Liver (tissue), 9 donors: ENCODE data around the gene GPC2. TPM values are rescaled to one million over a fixed set of nuclear protein-coding genes. Genes with fewer than 3 reads are reported as not detected.

Experiments
- DNase-seq: peaks from one replicate; pipeline ENCODE4 v3.0.0-alpha.2; 2017; ENCODE audit warnings: low spot score
- H3K27ac ChIP-seq, 2 donors: one replicate each; pipeline ENCODE4 v1.7.0; 2013; ENCODE audit warnings: inconsistent platforms in 2 of 2, low read length in 2 of 2, control low read depth in 1 of 2, low read depth in 1 of 2, mild to moderate bottlenecking in 1 of 2
- H3K27me3 ChIP-seq, 4 donors: one replicate each; pipeline versions ENCODE4 v1.6.1 to v1.7.0; 2013; ENCODE audit warnings: low read length in 3 of 4, inconsistent platforms in 1 of 4, mild to moderate bottlenecking in 1 of 4, moderate library complexity in 1 of 4; ENCODE audit not compliant: control insufficient read depth in 4 of 4, insufficient read depth in 4 of 4
- H3K36me3 ChIP-seq, 4 donors: one replicate each; pipeline versions ENCODE4 v1.6.1 to v1.7.0; 2013; ENCODE audit warnings: low read length in 3 of 4, mild to moderate bottlenecking in 3 of 4, low read depth in 1 of 4, moderate library complexity in 1 of 4; ENCODE audit not compliant: control insufficient read depth in 4 of 4, insufficient read depth in 3 of 4
- H3K4me1 ChIP-seq, 4 donors: one replicate each; pipeline versions ENCODE4 v1.6.1 to v1.7.0; 2013; ENCODE audit warnings: low read length in 3 of 4, mild to moderate bottlenecking in 3 of 4, moderate library complexity in 1 of 4; ENCODE audit not compliant: control insufficient read depth in 4 of 4, insufficient read depth in 4 of 4
- H3K4me3 ChIP-seq, 3 donors: one replicate each; pipeline versions ENCODE4 v1.6.1 to v1.7.0; 2013; ENCODE audit warnings: low read length in 3 of 3, control low read depth in 1 of 3, low read depth in 1 of 3, mild to moderate bottlenecking in 1 of 3
- H3K9ac ChIP-seq, 2 donors: one replicate each; pipeline ENCODE4 v1.7.0; 2013; ENCODE audit warnings: low read length in 2 of 2, mild to moderate bottlenecking in 2 of 2, moderate library complexity in 2 of 2, control low read depth in 1 of 2, low read depth in 1 of 2
- H3K9me3 ChIP-seq, 4 donors: one replicate each; pipeline versions ENCODE4 v1.6.1 to v1.7.0; 2013; ENCODE audit warnings: low read length in 3 of 4; ENCODE audit not compliant: control insufficient read depth in 4 of 4
- ATF3 ChIP-seq: IDR thresholded peaks from 2 replicates; pipeline ENCODE4 v1.6.1; 2016; ENCODE audit warnings: antibody characterized with exemption
- EGR1 ChIP-seq, 2 donors: IDR thresholded peaks; 2 replicates each; pipeline ENCODE4 v1.6.1; 2016 to 2018; ENCODE audit warnings: antibody characterized with exemption in 2 of 2, low read depth in 2 of 2
- FOXA1 ChIP-seq: IDR thresholded peaks from 2 replicates; pipeline ENCODE4 v1.6.1; 2016; ENCODE audit warnings: antibody characterized with exemption
- GABPA ChIP-seq, 2 donors: IDR thresholded peaks in 1 of 2; conservative IDR thresholded peaks in 1 of 2; 2 replicates each; pipeline ENCODE4 v1.6.1; 2016; ENCODE audit warnings: antibody characterized with exemption in 2 of 2, mild to moderate bottlenecking in 1 of 2, moderate library complexity in 1 of 2
- HNF4A ChIP-seq, 2 donors: conservative IDR thresholded peaks; 2 replicates each; pipeline ENCODE4 v1.6.1; 2016; ENCODE audit warnings: antibody characterized with exemption in 2 of 2, mild to moderate bottlenecking in 2 of 2
- HNF4G ChIP-seq: IDR thresholded peaks from 2 replicates; pipeline ENCODE4 v1.6.1; 2016; ENCODE audit warnings: antibody characterized with exemption
- MAX ChIP-seq: IDR thresholded peaks from 2 replicates; pipeline ENCODE4 v1.6.1; 2016; ENCODE audit warnings: antibody characterized with exemption
- NR2F2 ChIP-seq: IDR thresholded peaks from 2 replicates; pipeline ENCODE4 v1.6.1; 2016; ENCODE audit warnings: antibody characterized with exemption
- RAD21 ChIP-seq, 2 donors: IDR thresholded peaks; 2 replicates each; pipeline ENCODE4 v1.6.1; 2016; ENCODE audit warnings: antibody characterized with exemption in 2 of 2, mild to moderate bottlenecking in 2 of 2
- REST ChIP-seq: IDR thresholded peaks from 2 replicates; pipeline ENCODE4 v1.6.1; 2016; ENCODE audit warnings: antibody characterized with exemption, mild to moderate bottlenecking
- YY1 ChIP-seq: IDR thresholded peaks from 2 replicates; pipeline ENCODE4 v1.6.1; 2016; ENCODE audit warnings: antibody characterized with exemption, mild to moderate bottlenecking
- WGBS: extraction: QIAGEN DNeasy Blood & Tissue Kit; methylation state at CpG from one replicate; pipeline ENCODE4 v1.1.7; 2013; 5-methylcytosine and 5-hydroxymethylcytosine counted together
- polyA plus RNA-seq, 2 donors: library from polyadenylated mRNA; stranded (reverse) in 1 of 2; unstranded in 1 of 2; fragments of 200-250 nt in 1 of 2; fragments of >200 nt in 1 of 2; fragmentation: Nextera tagmentation in 1 of 2; extraction: Ambion mirVana in 1 of 2; gene quantifications; one replicate each; pipeline versions ENCODE4 v1.2.1 to v1.2.3, GENCODE V29; 2013 to 2015
- total RNA-seq, 2 donors: library from RNA; depleted of rRNA; stranded (reverse); fragments of >200 nt; gene quantifications; one replicate each; pipeline ENCODE4 v1.2.3, GENCODE V29; 2014
- donor health status: healthy.
- donor health status: healthy.
- donor health status: healthy.
- donor health status: healthy.
- donor health status: healthy.

The GPC2 gene
- total and polyA plus RNA-seq, 4 donors: 0.14 to 0.79 (median 0.33) TPM; not detected in 1

- Histone ChIP-seq H3K27ac (peak overlapping the region; percentile 60 to 86), H3K4me3 (peak overlapping the region; percentile 47 to 83 (median 48)), H3K27me3 (no peaks in the 10 kb centered on the region), H3K36me3 (no peaks in the 10 kb centered on the region), H3K4me1 (peaks cover 3 to 26% (median 21%) of the 10 kb centered on the region in 4 donors), H3K9me3 (no peaks in the 10 kb centered on the region), H3K9ac (no peak overlapping the region)
- peak; percentile 68 for DNase-seq
- 29% methylated on average over 19 of the region's 19 CpGs for WGBS
- TF ChIP-seq HNF4G (no peak), YY1 (no peak), ATF3 (no peak), HNF4A (conservative IDR thresholded peaks at IDR 0.05) (no peak), GABPA (IDR thresholded peaks at IDR 0.05 in 1 of 2, conservative IDR thresholded peaks at IDR 0.05 in 1 of 2) (no peak), NR2F2 (no peak), REST (no peak), MAX (no peak), FOXA1 (no peak), RAD21 (IDR thresholded peaks at IDR 0.05) (no peak), EGR1 (IDR thresholded peaks at IDR 0.05; ENCODE audit: low read depth in 2 of 2) (no peak)
Observed at GRCh38 chr7:100119970-100120732, 57.0 kb downstream of the GPC2 start.

Other genes starting within 250 kb of the GPC2 start
- under 1 TPM; 0.08 to 0.09 TPM for gene GJC3, start 247.8 kb downstream of the GPC2 start, total RNA-seq
- gene GJC3, start 247.8 kb downstream of the GPC2 start, polyA plus RNA-seq: 1 to 10 TPM in 1 of 2 donors, under 1 TPM in 1; 0.20 to 1.3 TPM
- 100 to 1,000 TPM in 1 of 2 donors, 10 to 100 TPM in 1; 99.5 to 952 TPM for gene AZGP1, start 201.3 kb downstream of the GPC2 start, total RNA-seq
- 1,000 to 10,000 TPM; 1,348 to 2,721 TPM for gene AZGP1, start 201.3 kb downstream of the GPC2 start, polyA plus RNA-seq
- 100 to 1,000 TPM in 1 of 2 donors, 10 to 100 TPM in 1; 20.5 to 117 TPM for gene ZKSCAN1, start 161.8 kb downstream of the GPC2 start, total RNA-seq
- gene ZKSCAN1, start 161.8 kb downstream of the GPC2 start, polyA plus RNA-seq: 10 to 100 TPM; 11.8 to 39.7 TPM
- gene ZSCAN21, start 127.6 kb downstream of the GPC2 start, total RNA-seq: 1 to 10 TPM; 8.5 to 8.6 TPM
- 1 to 10 TPM; 4.6 to 5.3 TPM for gene ZSCAN21, start 127.6 kb downstream of the GPC2 start, polyA plus RNA-seq
- gene ZNF3, start 95.7 kb downstream of the GPC2 start, total RNA-seq: 10 to 100 TPM; 14.0 to 18.2 TPM
- 10 to 100 TPM; 10.2 to 10.4 TPM for gene ZNF3, start 95.7 kb downstream of the GPC2 start, polyA plus RNA-seq
- 10 to 100 TPM; 28.7 to 30.8 TPM for gene COPS6, start 88.4 kb downstream of the GPC2 start, total RNA-seq
- gene COPS6, start 88.4 kb downstream of the GPC2 start, polyA plus RNA-seq: 10 to 100 TPM; 62.7 to 63.2 TPM
- gene MCM7, start 76.0 kb downstream of the GPC2 start, total RNA-seq: 100 to 1,000 TPM in 1 of 2 donors, 10 to 100 TPM in 1; 20.6 to 143 TPM
- gene MCM7, start 76.0 kb downstream of the GPC2 start, polyA plus RNA-seq: 10 to 100 TPM; 12.6 to 14.6 TPM
- 1 to 10 TPM; 4.6 to 5.5 TPM for gene AP4M1, start 75.7 kb downstream of the GPC2 start, total RNA-seq
- gene AP4M1, start 75.7 kb downstream of the GPC2 start, polyA plus RNA-seq: 1 to 10 TPM; 3.3 to 4.9 TPM
- gene TAF6, start 58.0 kb downstream of the GPC2 start, total RNA-seq: 10 to 100 TPM; 16.1 to 17.9 TPM
- gene TAF6, start 58.0 kb downstream of the GPC2 start, polyA plus RNA-seq: 10 to 100 TPM in 1 of 2 donors, 1 to 10 TPM in 1; 8.9 to 16.3 TPM
- 10 to 100 TPM in 1 of 2 donors, 1 to 10 TPM in 1; 3.7 to 11.9 TPM for gene CNPY4, start 57.7 kb downstream of the GPC2 start, total RNA-seq
- gene CNPY4, start 57.7 kb downstream of the GPC2 start, polyA plus RNA-seq: 1 to 10 TPM; 1.9 to 3.8 TPM
- 1 to 10 TPM; 1.4 TPM for gene MBLAC1, start 50.4 kb downstream of the GPC2 start, total RNA-seq
- 1 to 10 TPM; 1.0 to 1.3 TPM for gene MBLAC1, start 50.4 kb downstream of the GPC2 start, polyA plus RNA-seq
- gene LAMTOR4, start 28.5 kb downstream of the GPC2 start, total RNA-seq: 10 to 100 TPM; 28.4 to 39.8 TPM
- 100 to 1,000 TPM in 1 of 2 donors, 10 to 100 TPM in 1; 75.5 to 112 TPM for gene LAMTOR4, start 28.5 kb downstream of the GPC2 start, polyA plus RNA-seq
- gene TRAPPC14, start 18.7 kb downstream of the GPC2 start, total RNA-seq: 1 to 10 TPM; 3.5 to 6.9 TPM
- gene TRAPPC14, start 18.7 kb downstream of the GPC2 start, polyA plus RNA-seq: 1 to 10 TPM; 2.8 to 9.7 TPM
- gene GAL3ST4, start 8.8 kb downstream of the GPC2 start, total RNA-seq: under 1 TPM; 0.17 to 0.28 TPM
- gene GAL3ST4, start 8.8 kb downstream of the GPC2 start, polyA plus RNA-seq: under 1 TPM; 0.18 to 0.57 TPM
- gene STAG3, start 537 bp upstream of the GPC2 start, total RNA-seq: 1 to 10 TPM in 1 of 2 donors, under 1 TPM in 1; 0.28 to 1.1 TPM
- 1 to 10 TPM; 5.4 to 7.0 TPM for gene STAG3, start 537 bp upstream of the GPC2 start, polyA plus RNA-seq
- under 1 TPM; 0.37 to 0.59 TPM for gene PVRIG, start 42.6 kb upstream of the GPC2 start, total RNA-seq
- under 1 TPM; 0.58 to 0.81 TPM for gene PVRIG, start 42.6 kb upstream of the GPC2 start, polyA plus RNA-seq
- not detected for gene SPDYE3, start 130.3 kb upstream of the GPC2 start, total RNA-seq
- gene SPDYE3, start 130.3 kb upstream of the GPC2 start, polyA plus RNA-seq: 1 to 10 TPM in 1 of 2 donors, under 1 TPM in 1; 0.07 to 1.7 TPM
- 10 to 100 TPM in 1 of 2 donors, 1 to 10 TPM in 1; 6.0 to 50.8 TPM for gene PILRB, start 180.7 kb upstream of the GPC2 start, total RNA-seq
- gene PILRB, start 180.7 kb upstream of the GPC2 start, polyA plus RNA-seq: 10 to 100 TPM; 12.2 to 16.5 TPM
- gene PILRA, start 196.1 kb upstream of the GPC2 start, total RNA-seq: 1 to 10 TPM; 2.8 to 3.5 TPM
- gene PILRA, start 196.1 kb upstream of the GPC2 start, polyA plus RNA-seq: 1 to 10 TPM; 1.5 to 3.5 TPM